HCT116 (cell line): ENCODE results near the gene RAB3B. TPM values are rescaled to one million over a fixed set of nuclear protein-coding genes. Genes with fewer than 3 reads are reported as not detected.

Experiments
- ATAC-seq: fragments of 200-7000 bp; cut with Tn5 transposase; 2 replicates; pipeline ENCODE4 v1.9.1; 2020; ENCODE audit warnings: mild to moderate bottlenecking, moderate library complexity
- BruUV-seq: library from RNA; stranded (reverse); fragments of 400-500 nt; replicated peaks from 2 replicates; lab custom pipeline; 2021; lab: Mats Ljungman, UMichigan
- CTCF ChIA-PET: fragments of 300-600 bp; sonication (Branson Sonifier 250); formaldehyde crosslinking; loops from one replicate; lab custom pipeline; 2021; ENCODE audit warnings: antibody characterized with exemption; lab: Charles Lee
- POLR2A ChIA-PET: fragments of 300-600, 350-600 bp; sonication (Branson Sonifier 250); formaldehyde crosslinking; loops from one replicate; lab custom pipeline; 2021; ENCODE audit warnings: antibody characterized with exemption; lab: Charles Lee
- RAD21 ChIA-PET, 2 experiments: fragments of 300-600 bp; sonication (Branson Sonifier 250); formaldehyde crosslinking; loops; one replicate each; lab custom pipeline; 2023; ENCODE audit warnings: low total read pairs in 2 of 2; ENCODE audit not compliant: uncharacterized antibody in 2 of 2, unreplicated experiment in 2 of 2, low non-redundant PET in 1 of 2; lab: Charles Lee
- DNase-seq: peaks from one replicate; pipeline ENCODE4 v3.0.0-alpha.2; 2010; ENCODE audit warnings: low read depth, low spot score
- H2AFZ ChIP-seq: fragments of 200-600 bp; shearing (Covaris generic), sonication (generic); 2 replicates; pipeline ENCODE4 v1.6.1; 2017; ENCODE audit warnings: low read depth, mixed run types, mixed read lengths, antibody characterized with exemption, low read length; ENCODE audit not compliant: poor library complexity, severe bottlenecking
- H3K27ac ChIP-seq: 2 replicates; pipeline ENCODE4 v1.5.1; 2012; ENCODE audit warnings: low read depth, low read length
- H3K27me3 ChIP-seq: fragments of 200-600 bp; sonication (generic); 2 replicates; pipeline ENCODE4 v1.6.1; 2016; ENCODE audit warnings: mixed run types, low read length, mixed read lengths; ENCODE audit not compliant: insufficient read depth
- H3K36me3 ChIP-seq, 2 experiments: fragments of 200-500 bp in 1 of 2; fragments of 200-600 bp in 1 of 2; sonication (Bioruptor generic) in 1 of 2; sonication (generic) in 1 of 2; 2 replicates each; pipeline versions ENCODE4 v1.5.1 to v1.6.1; 2014 to 2016; ENCODE audit warnings: low read length in 2 of 2, inconsistent platforms in 1 of 2, mixed read lengths in 1 of 2, mixed run types in 1 of 2; ENCODE audit not compliant: insufficient read depth in 2 of 2, control insufficient read depth in 1 of 2
- H3K4me1 ChIP-seq, 2 experiments: fragments of 200-600 bp in 1 of 2; sonication (generic) in 1 of 2; 2 replicates each; pipeline versions ENCODE4 v1.5.1 to v1.6.1; 2012 to 2017; ENCODE audit warnings: low read length in 2 of 2, inconsistent platforms in 1 of 2, mild to moderate bottlenecking in 1 of 2, mixed read lengths in 1 of 2, mixed run types in 1 of 2, moderate library complexity in 1 of 2; ENCODE audit not compliant: insufficient read depth in 2 of 2, control insufficient read depth in 1 of 2
- H3K4me2 ChIP-seq: fragments of 200-600 bp; sonication (generic); 2 replicates; pipeline ENCODE4 v1.6.1; 2017; ENCODE audit warnings: mixed run types, low read length, mixed read lengths
- H3K4me3 ChIP-seq, 2 experiments: fragments of 200-600 bp in 1 of 2; sonication (generic) in 1 of 2; replicated peaks in 1 of 2; 2 replicates each; pipeline ENCODE4 v1.5.1; 2011 to 2016; ENCODE audit warnings: low read length in 2 of 2, control low read depth in 1 of 2, low read depth in 1 of 2, mild to moderate bottlenecking in 1 of 2, mixed read lengths in 1 of 2, mixed run types in 1 of 2
- H3K79me2 ChIP-seq: fragments of 200-600 bp; sonication (generic); 2 replicates; pipeline ENCODE4 v1.6.1; 2017; ENCODE audit warnings: mild to moderate bottlenecking, mixed run types, low read length, moderate library complexity, mixed read lengths; ENCODE audit not compliant: insufficient read depth
- H3K9ac ChIP-seq: fragments of 200-600 bp; sonication (generic); 2 replicates; pipeline ENCODE4 v1.6.1; 2016; ENCODE audit warnings: low read length, mixed read lengths
- H3K9me2 ChIP-seq: fragments of 200-600 bp; sonication (generic), shearing (Covaris generic); 2 replicates; pipeline ENCODE4 v1.6.1; 2017; ENCODE audit warnings: mixed run types, mild to moderate bottlenecking, moderate library complexity; ENCODE audit not compliant: insufficient read depth
- H3K9me3 ChIP-seq, 2 experiments: fragments of 200-500 bp in 1 of 2; fragments of 200-600 bp in 1 of 2; sonication (Bioruptor generic) in 1 of 2; sonication (generic) in 1 of 2; 2 replicates each; pipeline ENCODE4 v1.6.1; 2014 to 2017; ENCODE audit warnings: low read length in 2 of 2, mixed read lengths in 2 of 2, inconsistent platforms in 1 of 2, low read depth in 1 of 2, mild to moderate bottlenecking in 1 of 2, mixed run types in 1 of 2, moderate library complexity in 1 of 2; ENCODE audit not compliant: control insufficient read depth in 1 of 2, insufficient read depth in 1 of 2
- H4K20me1 ChIP-seq: fragments of 200-600 bp; sonication (generic), shearing (Covaris generic); 2 replicates; pipeline ENCODE4 v1.6.1; 2017; ENCODE audit warnings: mixed run types, mild to moderate bottlenecking, moderate library complexity; ENCODE audit not compliant: insufficient read depth
- CBX3 ChIP-seq: IDR thresholded peaks from 2 replicates; pipeline ENCODE4 v1.6.1; 2012; ENCODE audit warnings: low read depth
- CTCF ChIP-seq, 3 experiments: fragments of 200-600 bp in 1 of 3; sonication (generic) in 1 of 3; IDR thresholded peaks in 2 of 3; conservative IDR thresholded peaks in 1 of 3; 2 replicates each; pipeline ENCODE4 v1.5.1; 2012 to 2017; ENCODE audit warnings: low read depth in 2 of 3, low read length in 2 of 3, antibody characterized with exemption in 1 of 3, borderline replicate concordance in 1 of 3, control low read depth in 1 of 3, mild to moderate bottlenecking in 1 of 3, mixed read lengths in 1 of 3, mixed run types in 1 of 3, moderate library complexity in 1 of 3; ENCODE audit not compliant: insufficient read depth in 1 of 3
- ELF1 ChIP-seq: IDR thresholded peaks from 2 replicates; pipeline ENCODE4 v1.6.1; 2012; ENCODE audit warnings: low read depth, borderline replicate concordance
- EZH2phosphoT487 ChIP-seq: fragments of 200-600 bp; IDR thresholded peaks from 2 replicates; pipeline ENCODE4 v1.6.1; 2018; ENCODE audit warnings: antibody characterized with exemption, borderline replicate concordance
- JUND ChIP-seq: IDR thresholded peaks from 2 replicates; pipeline ENCODE4 v1.6.1; 2012
- MAX ChIP-seq: IDR thresholded peaks from 2 replicates; pipeline ENCODE4 v1.6.1; 2012
- RAD21 ChIP-seq: IDR thresholded peaks from 2 replicates; pipeline ENCODE4 v1.6.1; 2012; ENCODE audit warnings: low read depth, mild to moderate bottlenecking
- REST ChIP-seq: IDR thresholded peaks from 2 replicates; pipeline ENCODE4 v1.6.1; 2012; ENCODE audit warnings: low read depth
- SP1 ChIP-seq: IDR thresholded peaks from 2 replicates; pipeline ENCODE4 v1.6.1; 2012; ENCODE audit warnings: low read depth
- ZNF274 ChIP-seq: fragments of 200-500 bp; sonication (Bioruptor generic); IDR thresholded peaks from 2 replicates; pipeline ENCODE4 v1.6.1; 2014; ENCODE audit warnings: mild to moderate bottlenecking, low read depth, low read length, inconsistent platforms
- intact Hi-C: fragments of 100-400 bp; cut with micrococcal nuclease; formaldehyde crosslinking; loops from 2 replicates; pipeline ENCODE4 v1.10.0; 2022
- total RNA-seq: library from RNA; stranded (reverse); gene quantifications from one replicate; pipeline ENCODE4 v1.2.1, GENCODE V29; 2021; ENCODE audit not compliant: unreplicated experiment

Gene RAB3B
- total RNA-seq, 1 experiment from 2014 or later, result 15.1 TPM

GRCh38 chr1:51962486-51963356 is 27.8 kb downstream of the RAB3B start:
- ChIA-PET RAD21 (no interaction called here), CTCF (no interaction called here), POLR2A (no interaction called here)
- Histone ChIP-seq H3K4me1 (peaks cover 0 to 4% of the 10 kb centered on the region in 2 experiments; a peak in 1 of 4 replicates), H2AFZ (no peak overlapping the region), H3K79me2 (no peaks in the 10 kb centered on the region), H4K20me1 (no peaks in the 10 kb centered on the region), H3K27ac (no peak overlapping the region), H3K9ac (no peak overlapping the region), H3K27me3 (no peaks in the 10 kb centered on the region), H3K9me3 (no peaks in the 10 kb centered on the region), H3K4me2 (no peak overlapping the region), H3K9me2 (no peaks in the 10 kb centered on the region), H3K4me3 (no peak overlapping the region), H3K36me3 (peaks cover 0 to 8% of the 10 kb centered on the region in 2 experiments; a peak in 1 of 4 replicates)
- no TSS peak for BruUV-seq
- ATAC-seq (no peak), DNase-seq (no peak)
- intact Hi-C loops, result no loop called here
- TF ChIP-seq CBX3, result no peak
- no peak for TF ChIP-seq REST
- no peak for TF ChIP-seq ZNF274
- no peak for TF ChIP-seq RAD21
- no peak for TF ChIP-seq JUND
- TF ChIP-seq EZH2phosphoT487, result no peak
- no peak for TF ChIP-seq ELF1
- no peak for TF ChIP-seq CTCF (IDR thresholded peaks at IDR 0.05 in 2 of 3, conservative IDR thresholded peaks at IDR 0.05 in 1 of 3; ENCODE audit: borderline replicate concordance in 1 of 3, insufficient read depth in 1 of 3, low read depth in 2 of 3, low read length in 2 of 3)
- TF ChIP-seq SP1, result no peak
- TF ChIP-seq MAX, result no peak
